Lower lobe of right lung (tissue), 2 donors: ENCODE results near the gene IL15RA. TPM values are rescaled to one million over a fixed set of nuclear protein-coding genes. Genes with fewer than 3 reads are reported as not detected.
A peak's percentile ranks its signal among the peaks of the same experiment; 100 is the strongest.

ENCODE experiments used
- ATAC-seq, 2 donors: fragments of 200-7000 bp; cut with Tn5 transposase; one replicate each; pipeline ENCODE4 v1.9.1; 2020 to 2022; ENCODE audit warnings: mild to moderate bottlenecking in 2 of 2, moderate library complexity in 2 of 2
- DNase-seq: peaks from one replicate; pipeline ENCODE4 v3.0.0-alpha.2; 2020
- H3K27ac ChIP-seq: fragments of 200-600 bp; one replicate; pipeline ENCODE4 v1.8.0; 2022
- H3K27me3 ChIP-seq: fragments of 200-600 bp; one replicate; pipeline ENCODE4 v1.8.0; 2022; ENCODE audit warnings: low read depth
- H3K36me3 ChIP-seq: fragments of 200-600 bp; one replicate; pipeline ENCODE4 v1.8.0; 2022; ENCODE audit warnings: mild to moderate bottlenecking
- H3K4me1 ChIP-seq: fragments of 200-600 bp; one replicate; pipeline ENCODE4 v1.8.0; 2022
- H3K4me3 ChIP-seq: fragments of 200-600 bp; one replicate; pipeline ENCODE4 v1.8.0; 2022; ENCODE audit warnings: mild to moderate bottlenecking
- H3K9me3 ChIP-seq: fragments of 200-600 bp; one replicate; pipeline ENCODE4 v1.8.0; 2022
- intact Hi-C: fragments of 100-400 bp; cut with DNase I; formaldehyde crosslinking; loops from one replicate; pipeline ENCODE4 v1.11.0; 2022
- total RNA-seq: library from RNA; stranded (reverse); fragmentation: NEBNext Ultra II Directional; extraction: Animal tissue kit (Norgen Biotek cat#: 25700); gene quantifications from one replicate; pipeline ENCODE4 v1.2.1, GENCODE V29; 2021
- TF ChIP-seq, protein P1 (sequence below): fragments of 200-600 bp; IDR thresholded peaks from one replicate; pipeline ENCODE4 v1.8.0; 2022; ENCODE audit warnings: antibody characterized with exemption, mild to moderate bottlenecking
- donor health status: DM: no; HTN: yes; CAD: no; lungs with severe emphysema.

The IL15RA gene
- total RNA-seq, 1 donor from 2014 or later, result 28.5 TPM

DNA sequence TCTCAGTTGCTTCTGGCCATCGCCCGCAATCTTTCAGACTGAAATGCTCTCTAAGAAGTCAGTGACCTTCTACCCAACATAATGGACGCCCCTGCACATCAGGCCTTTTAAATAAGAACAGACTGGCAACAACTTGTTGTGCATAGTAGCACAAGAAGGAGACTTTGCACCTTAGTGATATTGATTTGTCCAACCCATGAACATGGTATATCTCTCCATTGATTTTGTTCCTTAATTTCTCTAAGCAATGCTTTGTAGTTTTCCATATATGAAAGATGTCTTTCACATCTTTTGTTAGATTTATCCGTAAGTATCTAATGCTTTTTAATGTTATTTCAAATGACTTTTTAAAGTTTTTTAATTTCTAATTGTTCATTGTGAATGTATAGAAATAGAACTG, 4.3 kb downstream of the IL15RA start:
- no peaks in the 10 kb centered on the region for H3K9me3 ChIP-seq
- ATAC-seq (no peak), DNase-seq (no peak)
- peaks cover 6% of the 10 kb centered on the region for H3K36me3 ChIP-seq
- H3K27ac ChIP-seq, result no peak overlapping the region
- no peaks in the 10 kb centered on the region for H3K27me3 ChIP-seq
- intact Hi-C loops, result no loop called here
- TF ChIP-seq, protein P1, sequence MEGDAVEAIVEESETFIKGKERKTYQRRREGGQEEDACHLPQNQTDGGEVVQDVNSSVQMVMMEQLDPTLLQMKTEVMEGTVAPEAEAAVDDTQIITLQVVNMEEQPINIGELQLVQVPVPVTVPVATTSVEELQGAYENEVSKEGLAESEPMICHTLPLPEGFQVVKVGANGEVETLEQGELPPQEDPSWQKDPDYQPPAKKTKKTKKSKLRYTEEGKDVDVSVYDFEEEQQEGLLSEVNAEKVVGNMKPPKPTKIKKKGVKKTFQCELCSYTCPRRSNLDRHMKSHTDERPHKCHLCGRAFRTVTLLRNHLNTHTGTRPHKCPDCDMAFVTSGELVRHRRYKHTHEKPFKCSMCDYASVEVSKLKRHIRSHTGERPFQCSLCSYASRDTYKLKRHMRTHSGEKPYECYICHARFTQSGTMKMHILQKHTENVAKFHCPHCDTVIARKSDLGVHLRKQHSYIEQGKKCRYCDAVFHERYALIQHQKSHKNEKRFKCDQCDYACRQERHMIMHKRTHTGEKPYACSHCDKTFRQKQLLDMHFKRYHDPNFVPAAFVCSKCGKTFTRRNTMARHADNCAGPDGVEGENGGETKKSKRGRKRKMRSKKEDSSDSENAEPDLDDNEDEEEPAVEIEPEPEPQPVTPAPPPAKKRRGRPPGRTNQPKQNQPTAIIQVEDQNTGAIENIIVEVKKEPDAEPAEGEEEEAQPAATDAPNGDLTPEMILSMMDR, result no peak
- no peak overlapping the region for H3K4me3 ChIP-seq
- H3K4me1 ChIP-seq, result peaks cover 51% of the 10 kb centered on the region

DNA sequence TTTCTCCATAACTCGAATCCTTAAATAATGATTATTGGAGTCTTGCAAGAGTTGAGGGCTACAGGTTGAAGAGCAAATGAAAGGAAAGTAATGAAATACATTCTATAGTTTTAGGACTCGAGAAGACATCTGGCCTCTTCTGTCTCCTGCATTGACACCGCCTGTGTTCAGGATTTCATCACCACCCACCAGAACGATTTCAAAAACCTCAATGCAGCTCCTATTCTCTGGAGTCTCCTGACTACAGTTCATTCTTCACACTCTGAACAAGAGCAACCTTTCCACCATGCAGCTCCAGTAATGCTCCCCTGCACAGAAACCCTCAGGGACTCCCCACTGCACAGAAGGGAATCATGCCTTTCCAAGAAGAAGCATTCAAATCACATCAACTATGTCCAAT, 5.5 kb downstream of the IL15RA start:
- H3K4me3 ChIP-seq, result no peak overlapping the region
- H3K36me3 ChIP-seq, result peaks cover 7% of the 10 kb centered on the region
- peaks cover 51% of the 10 kb centered on the region for H3K4me1 ChIP-seq
- peak overlapping the region; percentile 38 for H3K27ac ChIP-seq
- no peaks in the 10 kb centered on the region for H3K27me3 ChIP-seq
- intact Hi-C loops, result no loop called here
- no peaks in the 10 kb centered on the region for H3K9me3 ChIP-seq
- TF ChIP-seq, protein P1, result no peak
- ATAC-seq (no peak), DNase-seq (no peak)

DNA sequence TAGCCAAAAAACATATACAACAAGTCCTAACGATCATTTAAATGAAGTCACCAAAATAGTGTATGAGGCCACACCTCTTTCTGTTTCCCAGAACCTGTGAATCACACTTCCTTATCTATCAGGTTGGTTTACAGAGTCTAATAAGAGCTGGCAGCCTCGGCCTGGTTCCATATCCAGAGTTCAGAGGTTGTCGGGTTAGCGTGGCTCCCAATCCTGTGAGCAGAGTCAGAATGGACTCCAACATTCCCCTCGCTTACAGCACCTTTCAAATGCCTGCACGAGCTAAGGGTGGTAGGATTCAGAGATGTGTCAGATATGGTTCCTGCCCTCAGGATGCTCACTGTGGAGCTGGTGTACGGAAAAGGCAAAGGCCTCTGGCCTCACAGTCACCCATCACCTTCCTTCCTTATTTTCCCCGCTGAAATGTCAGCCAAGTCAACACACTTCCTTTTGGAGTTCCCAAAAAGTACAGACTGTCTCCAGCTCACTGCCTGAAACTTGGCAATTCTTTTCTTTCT, 6.0 kb downstream of the IL15RA start:
- TF ChIP-seq, protein P1, result no peak
- H3K4me3 ChIP-seq, result no peak overlapping the region
- peaks cover 50% of the 10 kb centered on the region for H3K4me1 ChIP-seq
- no peaks in the 10 kb centered on the region for H3K27me3 ChIP-seq
- no peaks in the 10 kb centered on the region for H3K9me3 ChIP-seq
- intact Hi-C loops, result no loop called here
- DNase-seq (peak; percentile 47), ATAC-seq (peak; percentile 59 to 86)
- peak overlapping the region; percentile 38 for H3K27ac ChIP-seq
- peaks cover 7% of the 10 kb centered on the region for H3K36me3 ChIP-seq

DNA sequence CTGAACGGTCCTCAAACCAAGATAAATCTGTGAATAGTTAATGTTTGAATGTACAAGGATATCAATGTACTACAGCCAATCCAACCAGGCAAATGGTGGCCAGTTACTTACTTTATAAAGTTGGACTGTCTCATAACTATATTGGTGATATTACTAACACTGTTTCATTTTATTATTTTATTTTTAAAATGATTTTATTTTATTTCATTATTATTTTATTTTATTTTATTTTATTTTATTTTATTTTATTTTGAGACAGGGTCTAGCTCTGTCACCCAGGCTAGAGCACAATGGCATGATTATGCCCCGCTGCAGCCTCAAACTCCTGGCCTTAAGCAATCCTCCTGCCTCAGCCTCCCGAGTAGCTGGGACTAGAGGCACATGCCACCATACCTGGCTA, 6.8 kb downstream of the IL15RA start:
- H3K36me3 ChIP-seq, result peaks cover 12% of the 10 kb centered on the region
- H3K27ac ChIP-seq, result peak overlapping the region; percentile 38
- no peak for ATAC-seq
- no peak for DNase-seq
- no peaks in the 10 kb centered on the region for H3K27me3 ChIP-seq
- no peaks in the 10 kb centered on the region for H3K9me3 ChIP-seq
- H3K4me1 ChIP-seq, result peaks cover 42% of the 10 kb centered on the region
- intact Hi-C loops, result no loop called here
- TF ChIP-seq, protein P1, result no peak
- H3K4me3 ChIP-seq, result no peak overlapping the region

DNA sequence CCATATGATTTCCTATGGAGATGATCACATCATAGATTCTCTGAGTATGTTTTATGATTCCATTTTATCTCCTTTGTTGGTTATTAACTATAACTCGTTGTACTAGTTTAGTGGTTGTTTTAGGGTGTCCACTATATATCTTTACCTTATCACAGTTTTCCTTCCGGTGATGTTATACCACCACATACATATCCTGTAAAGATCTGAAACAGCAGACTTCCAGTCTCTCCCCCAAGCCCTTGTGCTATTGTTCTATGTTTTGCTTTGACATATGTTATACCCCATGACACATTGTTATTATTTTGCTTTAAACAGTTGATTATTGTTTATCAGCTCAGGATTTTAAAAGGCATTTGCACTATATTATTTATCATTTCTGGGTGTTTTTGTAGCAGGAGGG, 7.3 kb downstream of the IL15RA start:
- intact Hi-C loops, result no loop called here
- Histone ChIP-seq H3K4me1 (peaks cover 37% of the 10 kb centered on the region), H3K27ac (no peak overlapping the region), H3K36me3 (peaks cover 16% of the 10 kb centered on the region), H3K9me3 (no peaks in the 10 kb centered on the region), H3K27me3 (no peaks in the 10 kb centered on the region), H3K4me3 (no peak overlapping the region)
- DNase-seq (no peak), ATAC-seq (no peak)
- TF ChIP-seq, protein P1, result no peak
